GM10248 (cell line): ENCODE results near the gene STIP1.

Source experiments
- CTCF ChIA-PET: fragments of 300-600 bp; sonication (Branson Sonifier 250); formaldehyde crosslinking; extraction: SDS; loops from one replicate; lab custom pipeline; 2021; ENCODE audit warnings: antibody characterized with exemption; lab: Yijun Ruan, JAX
- POLR2A ChIA-PET: fragments of 350-650 bp; sonication (Branson Sonifier 250); formaldehyde crosslinking; extraction: SDS; loops from one replicate; lab custom pipeline; 2020; ENCODE audit warnings: antibody characterized with exemption; lab: Yijun Ruan, JAX
- DNase-seq: peaks from one replicate; pipeline ENCODE4 v3.0.0; 2012; ENCODE audit errors: extremely low spot score
- CTCF ChIP-seq: IDR thresholded peaks from 2 replicates; pipeline ENCODE4 v1.5.1; 2012; ENCODE audit warnings: mild to moderate bottlenecking, low read depth; ENCODE audit errors: extremely low read depth, missing control alignments, control extremely low read depth

Gene STIP1

GRCh38 chr11:64178951-64179639 lies 6.9 kb upstream of the STIP1 start:
- POLR2A ChIA-PET: no interaction called here
- DNase-seq: no peak
- TF ChIP-seq CTCF: no peak
- CTCF ChIA-PET: interaction anchor here (1.0 kb wide), 1 partner anchor 25 kb away, joined by 3 read pairs; no protein-coding TSS in a partner anchor

GRCh38 chr11:64180891-64181290 lies 5.1 kb upstream of the STIP1 start:
- no peak for TF ChIP-seq CTCF
- ChIA-PET CTCF (interaction anchor here (1.0 to 2.0 kb wide), 4 partner anchors 14 to 413 kb away, joined by 3 to 8 read pairs (median 4); no protein-coding TSS in a partner anchor), POLR2A (interaction anchor here (0.6 to 1.0 kb wide), 3 partner anchors 58 to 181 kb away, joined by 3 read pairs; partner anchors contain the start of gene PPP1R14B)
- no peak for DNase-seq

DNA sequence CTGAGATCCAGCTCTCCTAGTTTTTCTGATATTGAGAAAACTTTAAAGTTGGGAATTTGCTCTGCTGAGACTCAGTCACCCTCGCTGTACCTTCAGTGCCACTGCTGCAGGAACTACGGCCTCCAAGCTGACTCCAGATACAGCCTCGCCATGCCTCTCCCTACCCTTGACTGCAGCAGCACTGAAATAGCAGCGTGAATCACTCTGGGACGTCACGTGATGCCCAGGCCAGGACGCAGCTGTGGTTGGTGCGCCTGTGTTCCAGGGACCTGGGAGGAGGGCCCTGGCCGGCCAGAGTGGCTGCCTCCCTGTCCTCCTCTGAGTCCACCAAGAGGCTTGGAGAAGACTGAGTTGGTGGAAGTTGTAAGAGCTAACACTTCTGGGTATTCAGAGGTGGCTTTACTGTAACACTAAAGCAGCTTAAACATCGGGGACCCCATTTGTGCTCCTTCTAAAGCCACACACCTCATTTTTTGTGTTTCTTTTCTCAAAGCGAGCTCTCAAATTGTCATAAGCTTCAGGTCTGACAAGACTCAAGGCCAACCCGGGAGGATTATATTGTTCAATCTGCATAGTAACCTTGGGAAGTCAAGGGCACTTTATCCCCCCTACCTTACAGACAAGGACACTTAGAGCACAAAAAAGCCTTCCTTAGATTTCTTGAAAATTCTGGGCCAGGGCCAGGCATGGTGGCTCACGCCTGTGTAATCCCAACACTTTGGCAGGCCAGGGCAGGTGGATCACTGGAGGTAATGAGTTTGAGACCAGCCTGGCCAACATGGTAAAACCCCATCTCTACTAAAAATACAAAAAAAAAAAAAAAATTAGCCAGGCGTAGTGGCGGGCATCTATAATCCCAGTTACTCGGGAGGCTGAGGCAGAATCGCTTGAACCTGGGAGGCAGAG lies 4.2 kb upstream of the STIP1 start:
- peak; percentile 52 for DNase-seq
- no peak for TF ChIP-seq CTCF
- ChIA-PET POLR2A (interaction anchor here (0.5 to 1.0 kb wide), 4 partner anchors 26 to 1362 kb away, joined by 3 to 4 read pairs (median 3); no protein-coding TSS in a partner anchor), CTCF (interaction anchor here (1.0 to 2.0 kb wide), 4 partner anchors 15 to 414 kb away, joined by 3 to 8 read pairs (median 4); no protein-coding TSS in a partner anchor)

GRCh38 chr11:64183890-64184289 lies 2.1 kb upstream of the STIP1 start:
- no peak for TF ChIP-seq CTCF
- no peak for DNase-seq
- ChIA-PET POLR2A (interaction anchor here (0.6 to 3.9 kb wide), 10 partner anchors 19 to 577 kb away, joined by 3 to 36 read pairs (median 6); partner anchors contain the start of genes CCDC88B and FERMT3), CTCF (interaction anchor here (0.6 to 6.8 kb wide), 3 partner anchors 21 to 171 kb away, joined by 3 to 61 read pairs (median 12); partner anchors contain the start of genes CATSPERZ and FERMT3)

DNA sequence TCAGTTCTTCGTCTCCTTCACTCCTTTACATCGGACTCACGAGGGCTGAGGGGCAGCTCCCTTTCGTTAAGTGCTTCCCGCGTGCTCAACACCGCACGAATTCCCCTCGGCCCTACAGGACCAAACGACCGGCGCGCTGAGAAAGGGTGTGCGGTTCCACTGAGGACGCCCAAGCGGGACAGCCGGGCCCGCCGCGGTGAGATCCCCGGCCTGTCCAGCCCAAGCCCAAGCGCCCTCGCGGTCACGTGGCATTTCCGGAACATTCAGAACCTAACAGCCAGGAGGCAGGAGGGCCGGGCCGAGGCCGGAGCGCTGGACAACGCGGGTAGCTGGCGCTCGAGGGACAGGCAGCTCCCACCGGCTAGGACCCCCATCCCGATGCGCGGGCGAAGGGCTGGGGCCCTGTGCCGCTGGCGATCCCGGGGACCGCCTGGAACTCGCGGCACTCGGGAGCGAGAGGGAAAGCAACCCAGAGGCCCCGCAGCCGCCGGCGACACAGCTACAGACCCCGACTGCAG lies 737 bp upstream of the STIP1 start:
- ChIA-PET CTCF (interaction anchor here (0.8 to 6.8 kb wide), 9 partner anchors 9 to 185 kb away, joined by 3 to 61 read pairs (median 5); partner anchors contain the start of genes CATSPERZ and FERMT3), POLR2A (interaction anchor here (0.6 to 3.9 kb wide), 21 partner anchors 10 to 593 kb away, joined by 3 to 36 read pairs (median 4); partner anchors contain the start of genes BAD, FERMT3, FKBP2 and PRDX5)
- DNase-seq: no peak
- TF ChIP-seq CTCF: no peak
